Endothelial cell (in vitro differentiated cells): ENCODE results near the gene SLC39A12. TPM values are rescaled to one million over a fixed set of nuclear protein-coding genes. Genes with fewer than 3 reads are reported as not detected.

Experiments
- DNase-seq: peaks from one replicate; pipeline ENCODE4 v3.0.0; 2021; ENCODE audit warnings: low spot score
- H3K27ac Mint-ChIP-seq: one replicate; pipeline ENCODE4 v1.8.0; 2021; ENCODE audit warnings: mixed read lengths, inconsistent platforms; ENCODE audit not compliant: unreplicated experiment
- H3K27me3 Mint-ChIP-seq: one replicate; pipeline ENCODE4 v1.8.0; 2021; ENCODE audit warnings: mild to moderate bottlenecking, moderate library complexity, mixed read lengths, inconsistent platforms; ENCODE audit not compliant: unreplicated experiment
- H3K36me3 Mint-ChIP-seq: one replicate; pipeline ENCODE4 v1.8.0; 2021; ENCODE audit warnings: mild to moderate bottlenecking, low read depth, mixed read lengths, inconsistent platforms; ENCODE audit not compliant: unreplicated experiment
- H3K4me1 Mint-ChIP-seq: one replicate; pipeline ENCODE4 v1.8.0; 2021; ENCODE audit warnings: mild to moderate bottlenecking, mixed read lengths, inconsistent platforms; ENCODE audit not compliant: unreplicated experiment
- H3K4me3 Mint-ChIP-seq: one replicate; pipeline ENCODE4 v1.8.0; 2021; ENCODE audit warnings: mild to moderate bottlenecking, mixed read lengths, inconsistent platforms; ENCODE audit not compliant: unreplicated experiment
- H3K9me3 Mint-ChIP-seq: one replicate; pipeline ENCODE4 v1.8.0; 2021; ENCODE audit warnings: mixed read lengths, inconsistent platforms; ENCODE audit not compliant: unreplicated experiment
- total RNA-seq: library from RNA; stranded (reverse); fragmentation: NEBNext Ultra II Directional; extraction: Animal tissue kit (Norgen Biotek cat#: 25700); gene quantifications from one replicate; pipeline ENCODE4 v1.2.1, GENCODE V29; 2021; ENCODE audit not compliant: unreplicated experiment
- TF ChIP-seq, protein P1 (sequence below): fragments of 200-600 bp; sonication (generic); IDR thresholded peaks from one replicate; pipeline ENCODE4 v1.5.0; 2021; ENCODE audit warnings: antibody characterized with exemption; ENCODE audit not compliant: unreplicated experiment

The SLC39A12 gene
- total RNA-seq, 1 donor from 2014 or later: 0.10 TPM

DNA sequence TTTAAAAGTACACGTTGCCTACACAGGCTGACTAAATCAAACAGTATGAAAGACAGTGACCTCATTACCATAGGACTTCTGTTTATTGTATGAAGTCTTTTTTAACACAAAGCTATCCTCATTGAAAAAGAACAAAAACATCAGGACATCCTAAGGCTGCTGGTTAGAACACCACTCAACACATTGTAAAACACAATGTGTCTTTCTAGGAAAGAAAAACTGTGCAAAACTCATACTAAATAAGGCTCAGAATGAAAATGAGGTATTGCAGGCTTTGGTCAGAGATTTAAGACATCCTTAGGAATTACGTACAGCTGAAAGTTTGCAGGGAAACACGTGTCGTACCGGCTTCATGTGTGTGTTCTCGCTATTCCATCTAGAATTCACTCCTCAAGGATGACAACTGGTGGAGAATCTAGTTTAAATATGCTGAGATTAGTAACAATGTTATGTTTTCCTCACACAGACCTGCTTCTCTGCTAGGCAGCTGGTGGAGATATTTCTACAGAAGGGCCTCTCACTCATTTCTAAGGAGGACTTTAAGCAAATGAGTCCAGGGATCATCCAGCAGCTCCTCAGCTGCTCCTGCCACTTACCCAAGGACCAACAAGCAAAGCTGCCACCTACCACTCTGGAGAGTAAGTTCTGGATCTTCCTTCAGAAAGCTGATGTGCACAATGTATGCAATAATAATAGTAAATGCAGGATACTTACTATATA is 29.3 kb downstream of the SLC39A12 start:
- no peaks in the 10 kb centered on the region for H3K4me1 Mint-ChIP-seq
- no peak overlapping the region for H3K27ac Mint-ChIP-seq

DNA sequence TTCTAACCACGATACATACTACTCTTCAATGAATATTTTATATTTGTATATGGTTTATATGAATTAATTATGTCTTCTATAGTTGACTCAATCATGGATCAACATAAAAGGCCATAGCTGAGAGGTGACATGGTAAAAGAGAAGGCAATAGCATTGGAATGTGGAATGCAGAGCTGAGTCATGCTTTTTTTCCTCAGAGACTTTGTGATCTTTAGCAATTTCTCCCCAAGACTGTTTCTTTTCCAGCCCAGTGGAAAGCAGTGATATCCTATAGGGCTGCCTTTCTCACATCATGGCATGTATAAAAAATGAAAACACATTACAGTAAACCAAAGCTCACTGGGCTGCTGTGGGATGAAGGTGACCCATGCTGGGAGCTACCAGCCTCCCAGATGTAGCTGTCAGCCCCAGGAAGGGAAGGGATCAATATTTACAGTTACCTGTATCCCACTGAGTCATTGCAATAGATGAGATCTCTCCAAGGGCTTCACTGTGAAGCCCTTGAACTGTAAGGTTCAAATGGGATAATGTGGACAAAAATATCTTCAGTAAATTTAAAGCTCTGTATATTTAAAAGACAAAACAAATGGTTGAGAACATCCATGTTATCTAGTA is 30.2 kb downstream of the SLC39A12 start:
- Mint-ChIP-seq H3K27me3 (no peaks in the 10 kb centered on the region), H3K36me3 (no peaks in the 10 kb centered on the region)

More for the DNA sequence above, 29.3 kb downstream of the SLC39A12 start:
- Mint-ChIP-seq H3K36me3 (no peaks in the 10 kb centered on the region), H3K27me3 (no peaks in the 10 kb centered on the region), H3K4me3 (no peak overlapping the region), H3K9me3 (no peaks in the 10 kb centered on the region)
- TF ChIP-seq, protein P1, sequence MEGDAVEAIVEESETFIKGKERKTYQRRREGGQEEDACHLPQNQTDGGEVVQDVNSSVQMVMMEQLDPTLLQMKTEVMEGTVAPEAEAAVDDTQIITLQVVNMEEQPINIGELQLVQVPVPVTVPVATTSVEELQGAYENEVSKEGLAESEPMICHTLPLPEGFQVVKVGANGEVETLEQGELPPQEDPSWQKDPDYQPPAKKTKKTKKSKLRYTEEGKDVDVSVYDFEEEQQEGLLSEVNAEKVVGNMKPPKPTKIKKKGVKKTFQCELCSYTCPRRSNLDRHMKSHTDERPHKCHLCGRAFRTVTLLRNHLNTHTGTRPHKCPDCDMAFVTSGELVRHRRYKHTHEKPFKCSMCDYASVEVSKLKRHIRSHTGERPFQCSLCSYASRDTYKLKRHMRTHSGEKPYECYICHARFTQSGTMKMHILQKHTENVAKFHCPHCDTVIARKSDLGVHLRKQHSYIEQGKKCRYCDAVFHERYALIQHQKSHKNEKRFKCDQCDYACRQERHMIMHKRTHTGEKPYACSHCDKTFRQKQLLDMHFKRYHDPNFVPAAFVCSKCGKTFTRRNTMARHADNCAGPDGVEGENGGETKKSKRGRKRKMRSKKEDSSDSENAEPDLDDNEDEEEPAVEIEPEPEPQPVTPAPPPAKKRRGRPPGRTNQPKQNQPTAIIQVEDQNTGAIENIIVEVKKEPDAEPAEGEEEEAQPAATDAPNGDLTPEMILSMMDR: no peak
- DNase-seq: no peak

DNA sequence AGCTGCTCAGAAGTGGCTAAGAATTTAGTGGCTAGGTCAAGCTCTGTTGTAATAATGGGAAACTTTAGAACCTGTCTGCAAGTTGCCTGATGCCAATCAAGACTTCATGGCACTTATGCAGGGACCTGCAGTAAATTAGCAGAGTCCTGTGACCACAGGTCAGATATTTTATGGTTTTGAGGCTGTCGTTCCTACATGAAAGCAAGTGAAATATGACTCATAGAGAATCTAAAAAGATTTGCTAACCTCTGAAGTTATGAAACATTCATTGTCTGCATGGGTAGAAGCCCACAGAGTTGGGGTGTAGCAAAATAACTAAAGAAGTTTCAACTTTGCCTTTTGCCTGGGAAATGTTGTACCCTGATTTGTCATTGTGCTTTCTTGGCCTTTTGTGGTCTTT is 32.3 kb downstream of the SLC39A12 start:
- Mint-ChIP-seq H3K9me3 (no peaks in the 10 kb centered on the region), H3K4me1 (no peaks in the 10 kb centered on the region), H3K27ac (no peak overlapping the region), H3K36me3 (no peaks in the 10 kb centered on the region), H3K4me3 (no peak overlapping the region), H3K27me3 (peaks cover 1% of the 10 kb centered on the region)
- TF ChIP-seq, protein P1: no peak
- no peak for DNase-seq

More for the DNA sequence above, 30.2 kb downstream of the SLC39A12 start:
- Mint-ChIP-seq H3K4me1 (no peaks in the 10 kb centered on the region), H3K27ac (no peak overlapping the region), H3K4me3 (no peak overlapping the region), H3K9me3 (no peaks in the 10 kb centered on the region)
- TF ChIP-seq, protein P1: no peak
- no peak for DNase-seq

DNA sequence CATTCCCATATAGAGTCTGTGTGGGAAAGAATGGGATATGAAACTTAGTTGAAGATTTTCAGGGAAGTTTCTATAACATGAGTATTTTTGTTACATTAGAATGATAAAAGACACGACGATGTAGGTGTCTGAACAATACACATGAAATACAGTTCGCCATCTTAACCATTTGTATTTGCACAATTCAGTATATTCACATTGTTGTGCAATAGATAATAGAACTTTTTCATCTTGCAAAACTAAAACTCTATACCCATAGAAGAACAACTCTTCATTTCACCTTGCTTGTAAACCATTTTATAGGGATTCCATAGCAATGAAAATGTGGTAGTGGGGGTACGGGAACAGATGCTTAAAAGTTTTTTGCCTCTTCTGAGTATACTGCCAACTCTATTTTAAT is 32.8 kb downstream of the SLC39A12 start:
- no peaks in the 10 kb centered on the region for H3K9me3 Mint-ChIP-seq
- H3K4me1 Mint-ChIP-seq: no peaks in the 10 kb centered on the region
- no peak overlapping the region for H3K4me3 Mint-ChIP-seq
- H3K27ac Mint-ChIP-seq: no peak overlapping the region
- H3K27me3 Mint-ChIP-seq: peaks cover 1% of the 10 kb centered on the region
- no peak for DNase-seq
- no peaks in the 10 kb centered on the region for H3K36me3 Mint-ChIP-seq
- TF ChIP-seq, protein P1: no peak
